Measurements from ENCODE around the gene FBXW9.
A peak's percentile ranks its signal among the peaks of the same experiment; 100 is the strongest.

Gene FBXW9

GRCh38 chr19:12733369-12734214 lies 37.2 kb upstream of the FBXW9 start:
- peak overlapping the region; percentile 58 for H3K4me2 ChIP-seq (ENCODE audit: low read length)
- H3K27ac ChIP-seq = peak overlapping the region; percentile 84
- no peaks in the 10 kb centered on the region for H3K27me3 ChIP-seq (ENCODE audit: control insufficient read depth, insufficient read depth, low read length)
- H2AFZ ChIP-seq = peak overlapping the region; percentile 79
- peaks cover 37% of the 10 kb centered on the region for H3K79me2 ChIP-seq
- peaks cover 12% of the 10 kb centered on the region for H3K4me1 ChIP-seq
- H3K9me3 ChIP-seq (ENCODE audit: control insufficient read depth, low read length) = no peaks in the 10 kb centered on the region
- H3K9ac ChIP-seq = peak overlapping the region; percentile 49
- TF ChIP-seq, protein P1, sequence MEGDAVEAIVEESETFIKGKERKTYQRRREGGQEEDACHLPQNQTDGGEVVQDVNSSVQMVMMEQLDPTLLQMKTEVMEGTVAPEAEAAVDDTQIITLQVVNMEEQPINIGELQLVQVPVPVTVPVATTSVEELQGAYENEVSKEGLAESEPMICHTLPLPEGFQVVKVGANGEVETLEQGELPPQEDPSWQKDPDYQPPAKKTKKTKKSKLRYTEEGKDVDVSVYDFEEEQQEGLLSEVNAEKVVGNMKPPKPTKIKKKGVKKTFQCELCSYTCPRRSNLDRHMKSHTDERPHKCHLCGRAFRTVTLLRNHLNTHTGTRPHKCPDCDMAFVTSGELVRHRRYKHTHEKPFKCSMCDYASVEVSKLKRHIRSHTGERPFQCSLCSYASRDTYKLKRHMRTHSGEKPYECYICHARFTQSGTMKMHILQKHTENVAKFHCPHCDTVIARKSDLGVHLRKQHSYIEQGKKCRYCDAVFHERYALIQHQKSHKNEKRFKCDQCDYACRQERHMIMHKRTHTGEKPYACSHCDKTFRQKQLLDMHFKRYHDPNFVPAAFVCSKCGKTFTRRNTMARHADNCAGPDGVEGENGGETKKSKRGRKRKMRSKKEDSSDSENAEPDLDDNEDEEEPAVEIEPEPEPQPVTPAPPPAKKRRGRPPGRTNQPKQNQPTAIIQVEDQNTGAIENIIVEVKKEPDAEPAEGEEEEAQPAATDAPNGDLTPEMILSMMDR (IDR thresholded peaks at IDR 0.05) = peak; percentile 16
- peak overlapping the region; percentile 96 for H3K4me3 ChIP-seq (ENCODE audit: low read depth, low read length)
- H3K36me3 ChIP-seq (ENCODE audit: control insufficient read depth, insufficient read depth, low read length) = no peaks in the 10 kb centered on the region

DNA sequence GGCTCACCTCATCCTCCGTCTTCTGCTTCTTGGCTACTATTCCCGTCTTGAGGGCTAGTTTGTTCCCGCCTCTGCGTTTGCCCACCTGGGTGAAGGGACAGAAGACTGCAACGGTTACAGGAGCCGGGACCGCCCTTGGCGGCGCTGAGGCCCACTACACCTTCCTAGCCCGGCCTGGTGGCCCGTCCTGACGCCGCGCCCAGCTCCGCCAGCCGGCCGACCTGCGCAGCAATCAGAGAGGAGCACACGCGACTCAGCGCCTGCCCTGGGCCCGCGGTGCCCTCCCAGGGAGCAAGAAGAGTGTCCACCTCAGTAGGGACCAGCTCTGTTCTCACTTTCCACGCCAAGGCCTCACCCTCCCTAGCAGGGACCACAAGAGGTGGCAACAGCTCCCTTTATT lies 34.9 kb upstream of the FBXW9 start:
- no peaks in the 10 kb centered on the region for H3K9me3 ChIP-seq (ENCODE audit: control insufficient read depth, low read length)
- H3K4me3 ChIP-seq (ENCODE audit: low read depth, low read length) = no peak overlapping the region
- H3K9ac ChIP-seq = no peak overlapping the region
- no peak overlapping the region for H2AFZ ChIP-seq
- H3K36me3 ChIP-seq (ENCODE audit: control insufficient read depth, insufficient read depth, low read length) = no peaks in the 10 kb centered on the region
- no peak overlapping the region for H3K27ac ChIP-seq
- TF ChIP-seq, protein P1 (IDR thresholded peaks at IDR 0.05) = no peak
- no peaks in the 10 kb centered on the region for H3K27me3 ChIP-seq (ENCODE audit: control insufficient read depth, insufficient read depth, low read length)
- H3K4me2 ChIP-seq (ENCODE audit: low read length) = no peak overlapping the region
- H3K79me2 ChIP-seq = peaks cover 29% of the 10 kb centered on the region
- H3K4me1 ChIP-seq = peaks cover 5% of the 10 kb centered on the region

- Histone ChIP-seq H3K4me3 (ENCODE audit: low read depth, low read length) (no peak overlapping the region), H3K27me3 (ENCODE audit: control insufficient read depth, insufficient read depth, low read length) (no peaks in the 10 kb centered on the region), H3K9ac (no peak overlapping the region), H3K9me3 (ENCODE audit: control insufficient read depth, low read length) (no peaks in the 10 kb centered on the region), H3K4me2 (ENCODE audit: low read length) (no peak overlapping the region), H2AFZ (no peak overlapping the region), H3K4me1 (peaks cover 4% of the 10 kb centered on the region), H3K36me3 (ENCODE audit: control insufficient read depth, insufficient read depth, low read length) (no peaks in the 10 kb centered on the region), H3K27ac (no peak overlapping the region), H3K79me2 (peaks cover 29% of the 10 kb centered on the region)
- TF ChIP-seq, protein P1 (IDR thresholded peaks at IDR 0.05) = no peak
Measured at GRCh38 chr19:12730064-12730463, 33.6 kb upstream of the FBXW9 start.

- TF ChIP-seq, protein P1 (IDR thresholded peaks at IDR 0.05) = no peak
- H3K79me2 ChIP-seq = peaks cover 17% of the 10 kb centered on the region
- H3K4me3 ChIP-seq (ENCODE audit: low read depth, low read length) = no peak overlapping the region
- no peak overlapping the region for H2AFZ ChIP-seq
- H3K4me1 ChIP-seq = peaks cover 17% of the 10 kb centered on the region
- H3K27me3 ChIP-seq (ENCODE audit: control insufficient read depth, insufficient read depth, low read length) = no peaks in the 10 kb centered on the region
- H3K4me2 ChIP-seq (ENCODE audit: low read length) = no peak overlapping the region
- no peaks in the 10 kb centered on the region for H3K36me3 ChIP-seq (ENCODE audit: control insufficient read depth, insufficient read depth, low read length)
- H3K27ac ChIP-seq = no peak overlapping the region
- H3K9ac ChIP-seq = no peak overlapping the region
- H3K9me3 ChIP-seq (ENCODE audit: control insufficient read depth, low read length) = no peaks in the 10 kb centered on the region
Measured at GRCh38 chr19:12727745-12728433, 31.5 kb upstream of the FBXW9 start.

Measured in parathyroid adenoma (tissue), 2 donors.